Dendritic cell treated with granulocyte-macrophage colony-stimulating factor and Interleukin-4, amounts not matched to agents 40 ng/mL and 50 ng/mL, for 4 days (primary cell): ENCODE results near the gene CBLN3.
"Not testable (repeated sequence)": the region's sequence is repeated elsewhere in the genome, so short reads cannot be mapped to it uniquely, and the experiment has no call there.

Experiments used
- H3K27ac Mint-ChIP-seq: one replicate; pipeline ENCODE4 v1.8.0; 2022; ENCODE audit warnings: mild to moderate bottlenecking, mixed read lengths
- H3K27me3 Mint-ChIP-seq: one replicate; pipeline ENCODE4 v1.8.0; 2022; ENCODE audit warnings: mild to moderate bottlenecking, mixed read lengths
- H3K36me3 Mint-ChIP-seq: one replicate; pipeline ENCODE4 v1.8.0; 2022; ENCODE audit warnings: low read depth, mixed read lengths
- H3K4me1 Mint-ChIP-seq: one replicate; pipeline ENCODE4 v1.8.0; 2022; ENCODE audit warnings: low read depth, mixed read lengths
- H3K4me3 Mint-ChIP-seq: one replicate; pipeline ENCODE4 v1.8.0; 2022; ENCODE audit warnings: mild to moderate bottlenecking, moderate library complexity, mixed read lengths
- H3K9me3 Mint-ChIP-seq: one replicate; pipeline ENCODE4 v1.8.0; 2022; ENCODE audit warnings: mixed read lengths
- intact Hi-C: fragments of 100-400 bp; cut with micrococcal nuclease; formaldehyde crosslinking; loops from one replicate; pipeline ENCODE4 v1.15.0; 2022

CBLN3 gene

GRCh38 chr14:24429395-24430142 is at the start of gene CBLN3, which contains the start of gene KHNYN:
CBLN3 (minus strand) TSS chr14:24429668; CDS start chr14:24429054, 614 bp downstream.
KHNYN (plus strand) TSS chr14:24429954; CDS start chr14:24430731, 777 bp downstream.
- peaks cover 48% of the 10 kb centered on the region for H3K36me3 Mint-ChIP-seq
- peak within 1 kb of the TSS; percentile 97 for H3K27ac Mint-ChIP-seq
- peaks cover 67% of the 10 kb centered on the region for H3K4me1 Mint-ChIP-seq
- peaks cover 7% of the 10 kb centered on the region for H3K27me3 Mint-ChIP-seq
- H3K4me3 Mint-ChIP-seq = peak within 1 kb of the TSS; percentile 82
- no peaks in the 10 kb centered on the region for H3K9me3 Mint-ChIP-seq
- intact Hi-C loops = loop anchor here (2.0 kb wide), 2 partner anchors 63 to 187 kb away; partner anchors contain the start of gene TINF2

GRCh38 chr14:24475261-24475660 is 45.8 kb upstream of the CBLN3 start:
- Mint-ChIP-seq H3K27ac (no peak overlapping the region), H3K9me3 (peaks cover 5% of the 10 kb centered on the region), H3K36me3 (no peaks in the 10 kb centered on the region), H3K27me3 (no peaks in the 10 kb centered on the region), H3K4me3 (no peak overlapping the region), H3K4me1 (no peaks in the 10 kb centered on the region)
- intact Hi-C loops = no loop called here

GRCh38 chr14:24473211-24473610 is 43.7 kb upstream of the CBLN3 start:
- Mint-ChIP-seq H3K9me3 (peaks cover 5% of the 10 kb centered on the region), H3K27me3 (no peaks in the 10 kb centered on the region), H3K4me3 (no peak overlapping the region), H3K27ac (no peak overlapping the region), H3K36me3 (no peaks in the 10 kb centered on the region), H3K4me1 (no peaks in the 10 kb centered on the region)
- intact Hi-C loops = no loop called here

- H3K9me3 Mint-ChIP-seq, H3K27ac Mint-ChIP-seq, H3K4me1 Mint-ChIP-seq, H3K36me3 Mint-ChIP-seq, intact Hi-C loops, H3K4me3 Mint-ChIP-seq, H3K27me3 Mint-ChIP-seq: not testable (repeated sequence)
These were observed 41.0 kb upstream of the CBLN3 start for GRCh38 chr14:24470450-24470849.

GRCh38 chr14:24465805-24466204 is 36.3 kb upstream of the CBLN3 start:
- no peaks in the 10 kb centered on the region for H3K27me3 Mint-ChIP-seq
- intact Hi-C loops = no loop called here
- H3K4me3 Mint-ChIP-seq = no peak overlapping the region
- H3K9me3 Mint-ChIP-seq = no peaks in the 10 kb centered on the region
- H3K36me3 Mint-ChIP-seq = no peaks in the 10 kb centered on the region
- H3K4me1 Mint-ChIP-seq = no peaks in the 10 kb centered on the region
- H3K27ac Mint-ChIP-seq = no peak overlapping the region

GRCh38 chr14:24465368-24465767 is 35.9 kb upstream of the CBLN3 start:
- no peaks in the 10 kb centered on the region for H3K36me3 Mint-ChIP-seq
- H3K27me3 Mint-ChIP-seq = no peaks in the 10 kb centered on the region
- H3K9me3 Mint-ChIP-seq = no peaks in the 10 kb centered on the region
- intact Hi-C loops = no loop called here
- H3K4me1 Mint-ChIP-seq = no peaks in the 10 kb centered on the region
- H3K4me3 Mint-ChIP-seq = no peak overlapping the region
- H3K27ac Mint-ChIP-seq = no peak overlapping the region

GRCh38 chr14:24463884-24464785 is 34.7 kb upstream of the CBLN3 start:
- H3K27me3 Mint-ChIP-seq = no peaks in the 10 kb centered on the region
- H3K9me3 Mint-ChIP-seq = no peaks in the 10 kb centered on the region
- intact Hi-C loops = no loop called here
- H3K4me1 Mint-ChIP-seq = no peaks in the 10 kb centered on the region
- H3K4me3 Mint-ChIP-seq = no peak overlapping the region
- H3K36me3 Mint-ChIP-seq = no peaks in the 10 kb centered on the region
- H3K27ac Mint-ChIP-seq = no peak overlapping the region

- H3K27me3 Mint-ChIP-seq = no peaks in the 10 kb centered on the region
- no peaks in the 10 kb centered on the region for H3K36me3 Mint-ChIP-seq
- intact Hi-C loops = no loop called here
- H3K27ac Mint-ChIP-seq = no peak overlapping the region
- no peaks in the 10 kb centered on the region for H3K4me1 Mint-ChIP-seq
- no peaks in the 10 kb centered on the region for H3K9me3 Mint-ChIP-seq
- no peak overlapping the region for H3K4me3 Mint-ChIP-seq
These were observed 33.8 kb upstream of the CBLN3 start for GRCh38 chr14:24463017-24463883.

GRCh38 chr14:24461336-24461735 is 31.9 kb upstream of the CBLN3 start:
- H3K27me3 Mint-ChIP-seq = no peaks in the 10 kb centered on the region
- no peak overlapping the region for H3K4me3 Mint-ChIP-seq
- no peaks in the 10 kb centered on the region for H3K36me3 Mint-ChIP-seq
- no peak overlapping the region for H3K27ac Mint-ChIP-seq
- intact Hi-C loops = no loop called here
- no peaks in the 10 kb centered on the region for H3K4me1 Mint-ChIP-seq
- H3K9me3 Mint-ChIP-seq = no peaks in the 10 kb centered on the region

GRCh38 chr14:24459331-24459730 is 29.9 kb upstream of the CBLN3 start:
- intact Hi-C loops = no loop called here
- no peaks in the 10 kb centered on the region for H3K36me3 Mint-ChIP-seq
- H3K27me3 Mint-ChIP-seq = no peaks in the 10 kb centered on the region
- no peaks in the 10 kb centered on the region for H3K4me1 Mint-ChIP-seq
- H3K4me3 Mint-ChIP-seq = no peak overlapping the region
- no peak overlapping the region for H3K27ac Mint-ChIP-seq
- peaks cover 2% of the 10 kb centered on the region for H3K9me3 Mint-ChIP-seq

- Mint-ChIP-seq H3K36me3 (peaks cover 6% of the 10 kb centered on the region), H3K4me3 (no peak overlapping the region), H3K4me1 (no peaks in the 10 kb centered on the region), H3K27ac (no peak overlapping the region), H3K9me3 (peaks cover 8% of the 10 kb centered on the region), H3K27me3 (no peaks in the 10 kb centered on the region)
- intact Hi-C loops = no loop called here
These were observed 29.3 kb upstream of the CBLN3 start for GRCh38 chr14:24458736-24459135.

- Mint-ChIP-seq H3K4me1 (no peaks in the 10 kb centered on the region), H3K27me3 (no peaks in the 10 kb centered on the region), H3K4me3 (no peak overlapping the region), H3K9me3 (peaks cover 25% of the 10 kb centered on the region), H3K27ac (no peak overlapping the region), H3K36me3 (peaks cover 23% of the 10 kb centered on the region)
- intact Hi-C loops = no loop called here
These were observed 27.5 kb upstream of the CBLN3 start for GRCh38 chr14:24456980-24457379.

- H3K4me1 Mint-ChIP-seq, H3K27ac Mint-ChIP-seq, H3K27me3 Mint-ChIP-seq, H3K4me3 Mint-ChIP-seq, intact Hi-C loops: not testable (repeated sequence)
- peaks cover 30% of the 10 kb centered on the region for H3K36me3 Mint-ChIP-seq
- peaks cover 25% of the 10 kb centered on the region for H3K9me3 Mint-ChIP-seq
These were observed 21.4 kb upstream of the CBLN3 start for GRCh38 chr14:24450828-24451227.
